Panc1 (cell line): ENCODE results near the gene COL23A1. TPM values are rescaled to one million over a fixed set of nuclear protein-coding genes. Genes with fewer than 3 reads are reported as not detected.

ENCODE experiments used
- ATAC-seq: fragments of 200-7000 bp; cut with Tn5 transposase; 2 replicates; pipeline ENCODE4 v1.9.1; 2020; ENCODE audit warnings: mild to moderate bottlenecking, moderate library complexity
- BruUV-seq: library from RNA; stranded (reverse); fragments of 400-500 nt; replicated peaks from 2 replicates; lab custom pipeline; 2021; lab: Mats Ljungman, UMichigan
- CTCF ChIA-PET: fragments of 300-600 bp; sonication (Branson Sonifier 250); formaldehyde crosslinking; loops from one replicate; lab custom pipeline; 2022; ENCODE audit warnings: antibody characterized with exemption; lab: Charles Lee
- POLR2A ChIA-PET: fragments of 300-600 bp; sonication (Branson Sonifier 250); formaldehyde crosslinking; loops from one replicate; lab custom pipeline; 2022; ENCODE audit warnings: antibody characterized with exemption; lab: Charles Lee
- DNase-seq: peaks from one replicate; pipeline ENCODE4 v3.0.0-alpha.2; 2010; ENCODE audit warnings: low read depth, low spot score
- H3K27ac ChIP-seq: 2 replicates; pipeline ENCODE4 v1.5.1; 2011; ENCODE audit warnings: mild to moderate bottlenecking, low read length, inconsistent platforms
- H3K27me3 ChIP-seq: fragments of 200-500 bp; sonication (Bioruptor generic); 2 replicates; pipeline ENCODE4 v1.6.0; 2014; ENCODE audit warnings: low read length, inconsistent platforms; ENCODE audit not compliant: control insufficient read depth, insufficient read depth
- H3K36me3 ChIP-seq: fragments of 200-500 bp; sonication (Bioruptor generic); 2 replicates; pipeline ENCODE4 v1.5.1; 2014; ENCODE audit warnings: inconsistent platforms, mild to moderate bottlenecking, low read length, moderate library complexity; ENCODE audit not compliant: control insufficient read depth, insufficient read depth
- H3K4me1 ChIP-seq: 2 replicates; pipeline ENCODE4 v1.5.1; 2011; ENCODE audit warnings: inconsistent platforms, mild to moderate bottlenecking, low read length, moderate library complexity; ENCODE audit not compliant: control insufficient read depth, insufficient read depth
- H3K4me3 ChIP-seq, 2 experiments: 2 replicates each; pipeline ENCODE4 v1.5.1; 2011 to 2012; ENCODE audit warnings: low read depth in 2 of 2, low read length in 2 of 2, mild to moderate bottlenecking in 2 of 2, inconsistent platforms in 1 of 2, moderate library complexity in 1 of 2
- H3K9me3 ChIP-seq: fragments of 200-500 bp; sonication (Bioruptor generic); 2 replicates; pipeline ENCODE4 v1.5.1; 2014; ENCODE audit warnings: low read depth, mild to moderate bottlenecking, inconsistent platforms, low read length, moderate library complexity; ENCODE audit not compliant: control insufficient read depth, insufficient read depth
- CTCF ChIP-seq: fragments of 450-650 bp; IDR thresholded peaks from 2 replicates; pipeline ENCODE4 v1.5.1; 2017; ENCODE audit warnings: mild to moderate bottlenecking
- POLR2AphosphoS5 ChIP-seq: IDR thresholded peaks from 2 replicates; pipeline ENCODE4 v1.6.1; 2012; ENCODE audit warnings: mild to moderate bottlenecking, low read depth, low read length, moderate library complexity
- REST ChIP-seq, 2 experiments: IDR thresholded peaks; 2 replicates each; pipeline ENCODE4 v1.6.1; 2011 to 2012; ENCODE audit warnings: low read depth in 2 of 2, control low read depth in 1 of 2, low read length in 1 of 2, mild to moderate bottlenecking in 1 of 2, moderate library complexity in 1 of 2; ENCODE audit not compliant: insufficient read depth in 1 of 2
- SIN3A ChIP-seq: IDR thresholded peaks from 2 replicates; pipeline ENCODE4 v1.6.1; 2012; ENCODE audit warnings: low read depth, mild to moderate bottlenecking, low read length, moderate library complexity, borderline replicate concordance; ENCODE audit not compliant: insufficient read depth
- TCF7L2 ChIP-seq: IDR thresholded peaks from 2 replicates; pipeline ENCODE4 v1.6.1; 2011; ENCODE audit warnings: mild to moderate bottlenecking, low read depth, low read length, inconsistent platforms
- in situ Hi-C: cut with HindIII; loops from 2 replicates; pipeline ENCODE4 v1.10.0; 2016; ENCODE audit warnings: low sequenced_read_pairs, low pct_unique_long_range_greater_than_20kb
- intact Hi-C: fragments of 100-400 bp; cut with micrococcal nuclease; formaldehyde crosslinking; loops from one replicate; pipeline ENCODE4 v1.10.0; 2022; ENCODE audit not compliant: unreplicated experiment
- total RNA-seq: library from RNA; stranded (reverse); gene quantifications from one replicate; pipeline ENCODE4 v1.2.1, GENCODE V29; 2021; ENCODE audit not compliant: unreplicated experiment

Gene COL23A1
- total RNA-seq, 1 experiment from 2014 or later: 0.05 TPM

- no peaks in the 10 kb centered on the region for H3K9me3 ChIP-seq
- no peaks in the 10 kb centered on the region for H3K4me1 ChIP-seq
- DNase-seq: no peak
- POLR2A ChIA-PET: interaction anchor here (0.6 kb wide), 2 partner anchors 8 to 18 kb away, joined by 3 to 6 read pairs; no protein-coding TSS in a partner anchor
- in situ Hi-C loops: no loop called here
- H3K4me3 ChIP-seq: no peak overlapping the region
- BruUV-seq: no TSS peak
- TF ChIP-seq CTCF: no peak
- no peak for TF ChIP-seq POLR2AphosphoS5
- no peak for TF ChIP-seq TCF7L2
- TF ChIP-seq REST (IDR thresholded peaks at IDR 0.05; ENCODE audit: insufficient read depth in 1 of 2, low read depth in 2 of 2, low read length in 1 of 2): no peak
- no peak for TF ChIP-seq SIN3A
- ATAC-seq: no peak
- CTCF ChIA-PET: interaction anchor here (0.8 kb wide), 1 partner anchor 12 kb away, joined by 6 read pairs; no protein-coding TSS in a partner anchor
- no peaks in the 10 kb centered on the region for H3K36me3 ChIP-seq
- peaks cover 4% of the 10 kb centered on the region; the same call in 1 of the 2 replicates for H3K27me3 ChIP-seq
- intact Hi-C loops: no loop called here
- no peak overlapping the region for H3K27ac ChIP-seq
These were observed 294.1 kb downstream of the COL23A1 start for GRCh38 chr5:178296066-178296465.

- H3K9me3 ChIP-seq: no peaks in the 10 kb centered on the region
- H3K4me1 ChIP-seq: no peaks in the 10 kb centered on the region
- no peak overlapping the region for H3K27ac ChIP-seq
- ATAC-seq: no peak
- intact Hi-C loops (no loop called here), in situ Hi-C loops (no loop called here)
- no peak for DNase-seq
- CTCF ChIA-PET: no interaction called here
- no peaks in the 10 kb centered on the region for H3K36me3 ChIP-seq
- BruUV-seq: no TSS peak
- POLR2A ChIA-PET: interaction anchor here (0.6 kb wide), 1 partner anchor 8 kb away, joined by 6 read pairs; no protein-coding TSS in a partner anchor
- no peak overlapping the region for H3K4me3 ChIP-seq
- TF ChIP-seq REST (IDR thresholded peaks at IDR 0.05; ENCODE audit: insufficient read depth in 1 of 2, low read depth in 2 of 2, low read length in 1 of 2) (no peak), TCF7L2 (no peak), SIN3A (no peak), CTCF (no peak), POLR2AphosphoS5 (no peak)
- peaks cover 3% of the 10 kb centered on the region; the same call in 1 of the 2 replicates for H3K27me3 ChIP-seq
These were observed 294.6 kb downstream of the COL23A1 start for GRCh38 chr5:178295589-178295988.
